ENCODE data around the gene SNX25. TPM values are rescaled to one million over a fixed set of nuclear protein-coding genes. Genes with fewer than 3 reads are reported as not detected.
"Not testable (repeated sequence)": the region's sequence is repeated elsewhere in the genome, so short reads cannot be mapped to it uniquely, and the experiment has no call there.

The SNX25 gene
- total and polyA plus RNA-seq, 5 donors: 10.5 to 19.9 (median 19.3) TPM

GRCh38 chr4:185323606-185324005 is 114.2 kb downstream of the SNX25 start:
- H3K9me3 ChIP-seq (ENCODE audit: control insufficient read depth, low read length): no peaks in the 10 kb centered on the region
- no peak overlapping the region for H3K4me3 ChIP-seq (ENCODE audit: low read length)
- no peaks in the 10 kb centered on the region for H3K4me1 ChIP-seq (ENCODE audit: control insufficient read depth, insufficient read depth, low read length)
- no peak overlapping the region for H3K27ac ChIP-seq (ENCODE audit: low read length)
- no peak for ATAC-seq
- WGBS: 99% methylated on average over 1 of the region's 1 CpG
- no peaks in the 10 kb centered on the region for H3K27me3 ChIP-seq (ENCODE audit: control insufficient read depth, insufficient read depth)
- DNase-seq: no peak
- intact Hi-C loops (cut with DNase I): no loop called here

- H3K4me3 ChIP-seq (ENCODE audit: low read length); ATAC-seq; intact Hi-C loops (cut with DNase I); H3K27ac ChIP-seq (ENCODE audit: low read length); H3K27me3 ChIP-seq (ENCODE audit: control insufficient read depth, insufficient read depth); H3K9me3 ChIP-seq (ENCODE audit: control insufficient read depth, low read length); DNase-seq; H3K4me1 ChIP-seq (ENCODE audit: control insufficient read depth, insufficient read depth, low read length): not testable (repeated sequence)
- 80% methylated on average over 6 of the region's 6 CpGs for WGBS
Observed at GRCh38 chr4:185324361-185324760, 115.0 kb downstream of the SNX25 start.

GRCh38 chr4:185325721-185326120 is 116.3 kb downstream of the SNX25 start:
- H3K9me3 ChIP-seq (ENCODE audit: control insufficient read depth, low read length); H3K4me1 ChIP-seq (ENCODE audit: control insufficient read depth, insufficient read depth, low read length); ATAC-seq; DNase-seq; H3K4me3 ChIP-seq (ENCODE audit: low read length); H3K27me3 ChIP-seq (ENCODE audit: control insufficient read depth, insufficient read depth); intact Hi-C loops (cut with DNase I); H3K27ac ChIP-seq (ENCODE audit: low read length): not testable (repeated sequence)
- 56% methylated on average over 1 of the region's 1 CpG for WGBS

- 86% methylated on average over 7 of the region's 7 CpGs for whole genome bisulfite sequencing
- DNase-seq (peak in 1 of 3 donors; percentile 11), ATAC-seq (no peak)
- no peak overlapping the region for H3K4me3 ChIP-seq (ENCODE audit: low read length)
- H3K27me3 ChIP-seq (ENCODE audit: control insufficient read depth, insufficient read depth): no peaks in the 10 kb centered on the region
- no peaks in the 10 kb centered on the region for H3K4me1 ChIP-seq (ENCODE audit: control insufficient read depth, insufficient read depth, low read length)
- intact Hi-C loops (cut with DNase I): no loop called here
- no peak overlapping the region for H3K27ac ChIP-seq (ENCODE audit: low read length)
- H3K9me3 ChIP-seq (ENCODE audit: control insufficient read depth, low read length): no peaks in the 10 kb centered on the region
Observed at GRCh38 chr4:185328586-185328985, 119.2 kb downstream of the SNX25 start.

- H3K27ac ChIP-seq (ENCODE audit: low read length); DNase-seq; intact Hi-C loops (cut with DNase I); H3K27me3 ChIP-seq (ENCODE audit: control insufficient read depth, insufficient read depth); ATAC-seq; H3K9me3 ChIP-seq (ENCODE audit: control insufficient read depth, low read length); H3K4me3 ChIP-seq (ENCODE audit: low read length); H3K4me1 ChIP-seq (ENCODE audit: control insufficient read depth, insufficient read depth, low read length): not testable (repeated sequence)
- WGBS: 98% methylated on average over 2 of the region's 2 CpGs
Observed at GRCh38 chr4:185329879-185330510, 120.6 kb downstream of the SNX25 start.

- DNase-seq: no peak
- H3K4me1 ChIP-seq (ENCODE audit: control insufficient read depth, insufficient read depth, low read length): peaks cover 1% of the 10 kb centered on the region
- H3K27ac ChIP-seq (ENCODE audit: low read length): no peak overlapping the region
- 98% methylated on average over 3 of the region's 3 CpGs for WGBS
- intact Hi-C loops (cut with DNase I): no loop called here
- no peak for ATAC-seq
- no peaks in the 10 kb centered on the region for H3K9me3 ChIP-seq (ENCODE audit: control insufficient read depth, low read length)
- H3K4me3 ChIP-seq (ENCODE audit: low read length): no peak overlapping the region
- no peaks in the 10 kb centered on the region for H3K27me3 ChIP-seq (ENCODE audit: control insufficient read depth, insufficient read depth)
Observed at GRCh38 chr4:185332575-185333464, 123.4 kb downstream of the SNX25 start.

- Histone ChIP-seq H3K4me3 (ENCODE audit: low read length) (no peak overlapping the region), H3K9me3 (ENCODE audit: control insufficient read depth, low read length) (no peaks in the 10 kb centered on the region), H3K4me1 (ENCODE audit: control insufficient read depth, insufficient read depth, low read length) (peaks cover 1% of the 10 kb centered on the region), H3K27ac (ENCODE audit: low read length) (no peak overlapping the region), H3K27me3 (ENCODE audit: control insufficient read depth, insufficient read depth) (no peaks in the 10 kb centered on the region)
- DNase-seq (no peak), ATAC-seq (no peak)
- WGBS: 79% methylated on average over 4 of the region's 4 CpGs
- intact Hi-C loops (cut with DNase I): no loop called here
Observed at GRCh38 chr4:185334326-185334725, 124.9 kb downstream of the SNX25 start.

- Histone ChIP-seq H3K4me3 (ENCODE audit: low read length) (no peak overlapping the region), H3K4me1 (ENCODE audit: control insufficient read depth, insufficient read depth, low read length) (peaks cover 1% of the 10 kb centered on the region), H3K27ac (ENCODE audit: low read length) (no peak overlapping the region), H3K9me3 (ENCODE audit: control insufficient read depth, low read length) (no peaks in the 10 kb centered on the region), H3K27me3 (ENCODE audit: control insufficient read depth, insufficient read depth) (no peaks in the 10 kb centered on the region)
- intact Hi-C loops (cut with DNase I): no loop called here
- WGBS: 97% methylated on average over 1 of the region's 1 CpG
- DNase-seq (no peak), ATAC-seq (no peak)
Observed at GRCh38 chr4:185335579-185335978, 126.2 kb downstream of the SNX25 start.

GRCh38 chr4:185339941-185340340 is 130.5 kb downstream of the SNX25 start:
- Histone ChIP-seq H3K9me3 (ENCODE audit: control insufficient read depth, low read length) (no peaks in the 10 kb centered on the region), H3K4me1 (ENCODE audit: control insufficient read depth, insufficient read depth, low read length) (peaks cover 5% of the 10 kb centered on the region), H3K27ac (ENCODE audit: low read length) (no peak overlapping the region), H3K27me3 (ENCODE audit: control insufficient read depth, insufficient read depth) (no peaks in the 10 kb centered on the region), H3K4me3 (ENCODE audit: low read length) (no peak overlapping the region)
- WGBS: 80% methylated on average over 3 of the region's 3 CpGs
- no peak for DNase-seq
- intact Hi-C loops (cut with DNase I): no loop called here
- no peak for ATAC-seq

- intact Hi-C loops (cut with DNase I): no loop called here
- H3K4me1 ChIP-seq (ENCODE audit: control insufficient read depth, insufficient read depth, low read length): peaks cover 4% of the 10 kb centered on the region
- H3K27me3 ChIP-seq (ENCODE audit: control insufficient read depth, insufficient read depth): no peaks in the 10 kb centered on the region
- no peak for DNase-seq
- ATAC-seq: peak in 1 of 2 donors; percentile 61
- no peak overlapping the region for H3K27ac ChIP-seq (ENCODE audit: low read length)
- H3K4me3 ChIP-seq (ENCODE audit: low read length): no peak overlapping the region
- no peaks in the 10 kb centered on the region for H3K9me3 ChIP-seq (ENCODE audit: control insufficient read depth, low read length)
- WGBS: 71% methylated on average over 2 of the region's 2 CpGs
Observed at GRCh38 chr4:185341377-185341776, 132.0 kb downstream of the SNX25 start.

- Histone ChIP-seq H3K4me3 (ENCODE audit: low read length) (no peak overlapping the region), H3K4me1 (ENCODE audit: control insufficient read depth, insufficient read depth, low read length) (peaks cover 4% of the 10 kb centered on the region), H3K27me3 (ENCODE audit: control insufficient read depth, insufficient read depth) (no peaks in the 10 kb centered on the region), H3K9me3 (ENCODE audit: control insufficient read depth, low read length) (no peaks in the 10 kb centered on the region), H3K27ac (ENCODE audit: low read length) (no peak overlapping the region)
- ATAC-seq: no peak
- intact Hi-C loops (cut with DNase I): no loop called here
- no peak for DNase-seq
- WGBS: 91% methylated on average over 6 of the region's 6 CpGs
Observed at GRCh38 chr4:185341841-185342240, 132.4 kb downstream of the SNX25 start.

Measured in right cardiac atrium (tissue), 5 donors.